Activated naive CD8-positive, alpha-beta T cell treated with anti-CD3 and anti-CD28 coated beads, Interleukin-2, amount 10 ng/mL, durations not matched to agents 7 days and 5 days (primary cell): ENCODE measurements around the gene TMPRSS3. TPM values are rescaled to one million over a fixed set of nuclear protein-coding genes. Genes with fewer than 3 reads are reported as not detected.

Experiments
- ATAC-seq: fragments of 150-1000 bp; cut with Tn5 transposase; one replicate; pipeline ENCODE4 v1.10.0; 2021; ENCODE audit warnings: low read depth, moderate library complexity
- POLR2A ChIA-PET: fragments of 350-600 bp; sonication (Branson Sonifier 250); formaldehyde crosslinking; loops from one replicate; lab custom pipeline; 2021; ENCODE audit warnings: antibody characterized with exemption; lab: Charles Lee
- DNase-seq: peaks from one replicate; pipeline ENCODE4 v3.0.0; 2021
- H3K27ac Mint-ChIP-seq: one replicate; pipeline ENCODE4 v1.8.0; 2022; ENCODE audit warnings: mild to moderate bottlenecking, mixed read lengths
- H3K27me3 Mint-ChIP-seq: one replicate; pipeline ENCODE4 v1.8.0; 2022; ENCODE audit warnings: mild to moderate bottlenecking, moderate library complexity, mixed read lengths
- H3K36me3 Mint-ChIP-seq: one replicate; pipeline ENCODE4 v1.8.0; 2021; ENCODE audit warnings: mild to moderate bottlenecking, mixed read lengths
- H3K4me1 Mint-ChIP-seq: one replicate; pipeline ENCODE4 v1.8.0; 2021; ENCODE audit warnings: mixed read lengths
- H3K4me3 Mint-ChIP-seq: one replicate; pipeline ENCODE4 v1.8.0; 2022; ENCODE audit warnings: mild to moderate bottlenecking, moderate library complexity, mixed read lengths
- H3K9me3 Mint-ChIP-seq: one replicate; pipeline ENCODE4 v1.8.0; 2021; ENCODE audit warnings: mixed read lengths
- total RNA-seq, 2 experiments: library from RNA; stranded (reverse); gene quantifications; one replicate each; pipeline ENCODE4 v1.2.3, GENCODE V29; 2021

TMPRSS3 gene
- total RNA-seq, 2 experiments from 2014 or later = 7.8 to 10.7 TPM

- no peaks in the 10 kb centered on the region for H3K4me1 Mint-ChIP-seq
- DNase-seq = no peak
Observed at GRCh38 chr21:42330380-42331371, 65.2 kb downstream of the TMPRSS3 start.

DNA sequence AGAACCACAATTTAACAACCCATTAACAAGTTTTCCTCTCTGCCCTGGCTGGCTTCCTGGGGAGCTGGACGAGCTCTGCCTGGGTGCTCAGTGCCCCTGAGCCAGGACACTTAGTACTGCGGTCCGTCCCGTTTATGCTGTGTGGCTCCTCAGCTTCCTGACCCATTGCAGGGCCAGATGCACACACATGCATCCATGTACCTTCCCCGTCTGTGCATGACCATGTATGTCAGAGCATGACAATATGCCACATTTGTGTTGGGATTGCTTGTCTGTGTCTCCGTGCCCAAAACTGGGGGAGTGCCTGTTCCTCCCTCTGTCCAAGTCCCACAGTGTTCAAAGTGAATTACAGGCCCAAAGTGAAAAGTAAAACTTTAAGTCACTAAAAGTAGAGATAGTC, 71.0 kb downstream of the TMPRSS3 start:
- DNase-seq (no peak), ATAC-seq (no peak)
- H3K27ac Mint-ChIP-seq = no peak overlapping the region
- H3K27me3 Mint-ChIP-seq = peaks cover 38% of the 10 kb centered on the region
- POLR2A ChIA-PET = no interaction called here
- peaks cover 1% of the 10 kb centered on the region for H3K4me1 Mint-ChIP-seq
- no peak overlapping the region for H3K4me3 Mint-ChIP-seq
- H3K36me3 Mint-ChIP-seq = no peaks in the 10 kb centered on the region
- H3K9me3 Mint-ChIP-seq = no peaks in the 10 kb centered on the region

More at GRCh38 chr21:42330380-42331371, 65.2 kb downstream of the TMPRSS3 start:
- Mint-ChIP-seq H3K36me3 (peaks cover 6% of the 10 kb centered on the region), H3K27ac (peak overlapping the region; percentile 3), H3K9me3 (peaks cover 9% of the 10 kb centered on the region), H3K4me3 (no peak overlapping the region), H3K27me3 (peaks cover 45% of the 10 kb centered on the region)
- POLR2A ChIA-PET = no interaction called here
- ATAC-seq = no peak

Other genes starting within 250 kb of the TMPRSS3 start
- gene ABCG1, start 176.9 kb downstream of the TMPRSS3 start, total RNA-seq = 10 to 100 TPM; 12.2 to 13.2 TPM
- not detected for gene TFF3, start 80.6 kb downstream of the TMPRSS3 start, total RNA-seq
- not detected for gene TFF2, start 45.1 kb downstream of the TMPRSS3 start, total RNA-seq
- gene TFF1, start 29.5 kb downstream of the TMPRSS3 start, total RNA-seq = not detected
- 10 to 100 TPM; 77.8 to 80.2 TPM for gene UBASH3A, start 7.8 kb upstream of the TMPRSS3 start, total RNA-seq
- gene RSPH1, start 100.2 kb upstream of the TMPRSS3 start, total RNA-seq = not detected
- gene SLC37A1, start 117.8 kb upstream of the TMPRSS3 start, total RNA-seq = 10 to 100 TPM; 24.7 to 25.4 TPM